HG03520 (cell line): ENCODE results near the gene FAM163B.

Source experiments
- ATAC-seq: cut with Tn5 transposase; IDR thresholded peaks from one replicate; pipeline ENCODE4 v1.9.1; 2021; ENCODE audit warnings: mild to moderate bottlenecking, moderate library complexity; ENCODE audit not compliant: unreplicated experiment

FAM163B gene

GRCh38 chr9:133531293-133531692 lies 77.9 kb downstream of the FAM163B start:
- no peak for ATAC-seq

GRCh38 chr9:133529874-133530273 lies 79.3 kb downstream of the FAM163B start:
- no peak for ATAC-seq

GRCh38 chr9:133529457-133529856 lies 79.7 kb downstream of the FAM163B start:
- no peak for ATAC-seq

- no peak for ATAC-seq
Measured at GRCh38 chr9:133528876-133529241, 80.3 kb downstream of the FAM163B start.

GRCh38 chr9:133528001-133528875 lies 81.0 kb downstream of the FAM163B start:
- no peak for ATAC-seq

GRCh38 chr9:133527444-133527920 lies 81.7 kb downstream of the FAM163B start:
- no peak for ATAC-seq
